SKM-1 treated with dmso at 0.1 percent for 144 hours (cell line): Measurements from ENCODE around the gene WASF2.
"Not testable (repeated sequence)": the region's sequence is repeated elsewhere in the genome, so short reads cannot be mapped to it uniquely, and the experiment has no call there.

Experiments used
- DNase-seq: peaks from one replicate; lab custom pipeline; 2025; ENCODE audit not compliant: unreplicated experiment; lab: John Stamatoyannopoulos, UW

WASF2 gene

DNA sequence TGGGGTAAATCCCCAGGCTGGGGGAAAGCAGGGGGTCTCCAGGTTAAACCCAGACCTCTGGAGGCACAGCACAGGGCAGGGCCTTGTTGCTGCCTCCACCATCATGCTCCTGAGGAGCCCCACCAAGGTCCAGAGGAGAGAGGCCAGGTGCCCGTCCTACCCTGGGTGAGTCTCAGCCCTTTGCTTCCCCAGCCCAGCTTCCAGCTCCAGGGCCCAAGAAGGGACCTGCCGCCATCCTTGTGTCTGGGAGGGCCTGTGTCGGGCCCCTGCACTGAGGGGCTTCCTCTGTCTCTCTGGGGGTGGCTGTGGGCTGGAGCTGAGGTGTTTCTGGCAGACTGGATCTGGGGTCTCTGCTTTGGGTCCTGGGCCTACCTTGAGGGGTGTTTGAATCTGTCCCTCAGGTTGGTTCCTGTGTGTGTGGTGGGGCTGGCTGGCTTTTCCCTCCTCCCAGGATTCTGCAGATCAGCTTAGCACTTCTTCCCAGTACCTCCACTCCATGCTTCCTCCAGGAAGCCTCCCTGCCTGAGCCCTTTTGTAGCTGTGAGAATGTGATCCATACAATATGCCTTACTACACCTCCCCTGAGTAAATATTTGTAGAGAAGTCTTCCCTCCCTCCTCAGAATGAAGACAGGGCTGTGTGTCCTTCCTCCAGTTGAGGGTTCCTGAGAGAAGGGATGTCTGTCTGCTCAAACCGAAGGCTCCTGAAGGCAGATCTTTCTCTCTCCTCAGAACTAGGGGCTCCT, 91.4 kb downstream of the WASF2 start:
- DNase-seq: no peak

DNA sequence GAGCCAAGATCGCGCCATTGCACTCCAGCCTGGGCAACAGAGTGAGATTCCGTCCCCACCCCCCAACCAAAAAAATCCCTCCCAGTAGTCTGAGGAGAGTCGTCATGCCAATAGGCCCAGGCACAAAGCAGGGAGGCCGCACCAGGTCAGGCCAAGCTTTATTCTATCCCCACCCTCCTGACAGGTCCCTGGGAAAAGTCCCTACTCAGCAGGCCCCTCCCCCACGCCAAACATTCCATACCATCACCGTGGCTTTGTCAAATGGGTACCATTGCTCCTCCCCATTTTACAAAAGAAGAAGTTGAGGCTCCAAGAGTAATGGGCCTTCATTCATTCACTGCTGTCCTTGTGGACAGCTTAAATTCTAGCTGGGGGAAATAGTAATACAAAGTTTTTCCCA, 92.2 kb downstream of the WASF2 start:
- DNase-seq: no peak

DNA sequence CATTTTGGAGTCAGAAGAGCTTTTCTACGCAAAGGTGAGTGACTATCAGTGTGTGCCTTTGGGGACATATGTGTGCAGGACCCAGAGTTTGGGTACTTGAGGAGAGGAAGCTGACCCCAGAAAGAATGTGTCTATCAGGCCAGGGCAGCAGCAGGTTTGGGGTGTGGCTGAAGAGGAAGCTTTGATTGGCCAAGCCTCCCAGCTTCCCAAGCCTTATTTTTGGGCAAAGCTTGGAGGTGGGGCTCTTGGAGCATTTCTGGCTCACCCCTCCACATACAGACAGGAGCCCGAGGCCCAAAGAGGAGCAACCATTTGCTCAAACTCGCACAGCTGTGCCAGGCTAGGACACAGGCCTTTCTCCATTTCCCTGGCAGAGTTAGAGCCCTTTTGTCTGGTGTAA, 92.9 kb downstream of the WASF2 start:
- DNase-seq: no peak

DNA sequence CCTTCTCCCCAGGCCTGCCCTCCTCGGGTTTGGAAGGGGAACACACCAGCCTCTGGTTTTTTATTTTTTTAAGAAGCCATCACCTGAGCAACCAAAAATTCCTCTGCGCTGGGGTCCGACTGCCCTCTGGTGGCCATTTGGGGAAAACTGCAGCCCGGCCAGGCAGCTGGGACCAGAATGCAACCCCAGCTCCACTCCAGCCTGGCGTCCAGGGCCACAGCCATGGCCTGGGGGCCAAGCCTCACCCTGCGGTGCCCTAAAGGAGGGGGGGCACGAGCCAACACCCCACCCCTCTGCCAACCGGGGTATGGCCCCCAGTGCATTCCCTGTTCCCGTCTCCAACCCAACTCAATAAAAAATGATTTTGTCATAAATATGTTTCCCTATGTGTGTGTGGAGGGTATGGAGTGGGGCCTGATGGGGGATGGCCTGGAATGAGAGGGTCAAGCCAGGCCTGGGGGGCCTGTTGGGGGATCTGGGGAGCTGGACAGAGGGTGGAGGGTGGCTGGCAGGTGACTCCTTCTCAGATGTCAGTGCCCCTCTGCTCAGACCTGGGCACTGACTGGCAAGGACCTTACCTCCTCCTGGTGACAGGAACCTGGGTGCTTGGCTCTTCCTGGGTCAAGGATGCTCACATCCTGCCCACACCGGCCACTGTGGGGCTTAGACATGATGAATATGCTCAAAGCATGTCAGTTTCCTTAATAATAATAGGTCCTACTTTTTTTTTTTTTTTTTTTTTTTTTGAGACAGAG, 94.3 kb downstream of the WASF2 start:
- peak; percentile 79 for DNase-seq

DNA sequence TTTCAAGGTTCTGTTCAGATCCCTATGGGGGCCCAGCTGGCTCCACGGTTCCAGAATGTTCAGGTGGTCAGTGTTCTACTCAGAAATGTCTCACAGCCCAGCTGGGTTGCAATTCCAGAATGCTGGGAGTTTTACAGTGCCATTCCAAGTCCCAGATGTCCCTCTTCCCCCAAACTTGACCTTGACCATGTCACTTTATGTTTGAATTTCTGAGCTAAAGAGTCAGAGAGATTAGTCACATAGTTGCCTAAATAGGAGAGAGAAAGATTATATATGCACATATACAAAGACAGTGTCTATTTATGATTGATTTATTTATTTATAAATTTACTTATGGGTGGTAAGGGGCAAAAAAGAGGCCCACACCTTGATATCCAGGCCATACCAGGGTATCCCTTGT, 95.0 kb downstream of the WASF2 start:
- DNase-seq: no peak

DNA sequence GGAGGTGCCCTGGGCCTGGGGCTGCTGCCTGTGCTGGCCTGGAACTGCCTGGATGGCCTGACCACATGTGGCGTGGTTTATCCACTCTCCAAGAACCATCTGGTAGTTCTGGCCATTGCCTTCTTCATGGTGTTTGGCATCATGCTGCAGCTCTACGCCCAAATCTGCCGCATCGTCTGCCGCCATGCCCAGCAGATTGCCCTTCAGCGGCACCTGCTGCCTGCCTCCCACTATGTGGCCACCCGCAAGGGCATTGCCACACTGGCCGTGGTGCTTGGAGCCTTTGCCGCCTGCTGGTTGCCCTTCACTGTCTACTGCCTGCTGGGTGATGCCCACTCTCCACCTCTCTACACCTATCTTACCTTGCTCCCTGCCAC, 95.7 kb downstream of the WASF2 start:
- no peak for DNase-seq

DNA sequence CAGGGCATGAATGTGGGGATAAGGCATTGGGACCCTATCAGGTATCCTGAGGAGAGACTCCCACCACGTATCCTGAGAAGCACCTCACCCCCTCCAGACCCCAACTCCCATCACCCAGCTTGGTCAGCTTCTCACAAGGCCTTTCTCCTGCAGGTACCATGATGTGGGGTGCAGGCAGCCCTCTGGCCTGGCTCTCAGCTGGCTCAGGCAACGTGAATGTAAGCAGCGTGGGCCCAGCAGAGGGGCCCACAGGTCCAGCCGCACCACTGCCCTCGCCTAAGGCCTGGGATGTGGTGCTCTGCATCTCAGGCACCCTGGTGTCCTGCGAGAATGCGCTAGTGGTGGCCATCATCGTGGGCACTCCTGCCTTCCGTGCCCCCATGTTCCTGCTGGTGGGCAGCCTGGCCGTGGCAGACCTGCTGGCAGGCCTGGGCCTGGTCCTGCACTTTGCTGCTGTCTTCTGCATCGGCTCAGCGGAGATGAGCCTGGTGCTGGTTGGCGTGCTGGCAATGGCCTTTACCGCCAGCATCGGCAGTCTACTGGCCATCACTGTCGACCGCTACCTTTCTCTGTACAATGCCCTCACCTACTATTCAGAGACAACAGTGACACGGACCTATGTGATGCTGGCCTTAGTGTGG, 96.2 kb downstream of the WASF2 start:
- DNase-seq: no peak

DNA sequence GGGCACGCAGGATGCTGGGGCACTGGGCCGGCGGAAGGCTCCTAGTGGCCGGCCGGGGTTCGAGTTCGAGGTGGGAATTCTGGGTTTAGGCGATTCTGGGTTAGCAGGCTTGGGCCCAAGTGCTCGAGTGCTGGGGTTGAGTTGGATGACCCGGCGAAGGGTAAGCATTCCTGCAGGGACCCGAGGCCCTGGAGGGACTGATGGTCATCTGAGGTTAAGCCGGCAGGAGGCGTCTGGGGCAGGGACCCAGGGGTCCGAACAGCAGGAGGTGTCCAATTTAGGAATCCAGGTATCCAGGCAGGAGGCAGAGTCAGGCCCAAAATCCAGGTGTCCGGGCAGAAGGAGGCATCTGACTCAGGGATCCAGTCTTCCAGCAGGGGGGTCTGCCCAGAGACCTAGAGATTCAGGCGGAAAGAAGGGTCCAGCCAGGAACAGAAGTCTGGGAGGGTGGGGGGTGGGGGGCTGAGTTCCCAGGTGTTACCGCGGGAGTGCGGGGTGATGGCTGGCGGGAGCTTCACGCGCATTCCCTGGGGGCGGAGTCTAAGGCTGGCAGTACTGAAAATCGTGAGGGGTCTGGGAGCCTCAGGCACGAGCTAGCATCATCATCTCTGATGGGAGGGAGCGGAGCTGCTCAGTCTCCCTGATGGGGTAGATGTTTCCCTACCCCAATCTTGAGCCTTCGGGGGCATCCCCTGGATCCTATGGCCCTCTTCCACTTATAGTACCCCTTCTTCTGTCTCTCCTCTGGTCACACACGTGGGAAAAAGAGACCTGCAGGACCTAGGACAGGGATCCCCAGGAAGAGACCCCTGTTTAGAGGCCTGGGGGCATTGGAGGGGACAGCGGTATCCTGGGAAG, 97.0 kb downstream of the WASF2 start:
- DNase-seq: no peak

DNA sequence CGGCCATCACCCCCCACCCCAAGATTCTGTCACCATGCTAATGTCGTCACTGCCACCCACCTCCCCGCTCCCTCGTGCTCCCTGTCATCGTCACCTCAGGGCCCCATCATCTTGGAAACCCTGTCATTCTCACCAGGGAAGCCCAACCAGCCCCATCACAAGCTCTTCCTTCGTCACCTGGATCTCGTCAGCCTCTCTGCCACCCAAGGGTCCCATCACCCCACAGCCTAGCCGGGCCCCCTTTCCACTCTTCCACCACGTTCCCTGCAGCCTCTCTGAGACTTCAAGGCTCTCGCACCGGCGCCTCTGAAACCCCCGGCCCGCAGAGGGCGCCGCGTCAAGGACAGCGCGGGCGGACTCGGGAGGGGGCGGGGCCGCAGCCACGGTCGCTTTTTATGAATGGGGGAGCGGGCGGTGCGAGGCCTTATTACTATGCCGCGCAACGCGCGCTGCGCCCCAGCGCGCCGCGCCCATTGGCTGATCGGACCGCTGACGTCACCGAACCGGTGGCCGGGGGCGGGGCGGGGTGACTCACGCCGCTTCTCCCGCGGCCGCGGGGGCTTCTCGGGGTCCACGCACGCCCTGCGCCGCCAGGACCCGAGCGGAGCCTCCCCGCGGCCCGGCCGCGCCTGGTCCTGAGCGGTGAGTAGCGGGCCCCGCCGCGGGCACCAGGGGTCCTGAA, 97.7 kb downstream of the WASF2 start, which contains the start of gene GPR3:
GPR3 (plus strand) TSS at position 527 of the 682 bp plus-strand sequence. CDS start 1,177 bp downstream, outside the sequence.
- DNase-seq: peak; percentile 87

DNA sequence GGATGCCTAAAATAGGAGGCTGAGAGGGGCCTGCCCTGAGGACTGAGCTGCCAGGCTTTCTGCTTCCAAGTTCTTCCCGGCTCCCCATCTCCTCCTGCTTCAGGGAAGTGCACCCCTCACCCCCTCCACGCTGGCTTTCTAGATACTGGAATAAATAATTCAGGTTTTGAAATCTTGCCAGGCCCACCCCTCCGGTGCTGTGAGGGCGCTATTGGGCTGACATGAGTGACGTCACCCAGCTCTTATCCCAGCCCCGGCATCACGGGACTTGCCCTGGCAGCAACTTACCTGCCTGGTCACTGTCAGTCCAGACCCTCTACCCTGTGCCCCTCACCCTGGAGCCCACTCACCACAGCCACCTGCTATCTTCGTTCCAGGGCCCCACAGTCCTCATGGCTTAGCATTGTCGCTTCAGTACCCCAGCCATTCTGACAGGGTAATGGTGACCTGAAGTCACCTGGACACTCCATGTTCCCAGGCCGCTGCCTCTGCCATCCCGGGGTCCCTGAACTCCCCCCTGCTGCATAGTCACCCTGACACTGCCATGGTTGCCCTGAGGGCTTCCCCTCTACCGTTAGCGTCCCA, 98.4 kb downstream of the WASF2 start:
- no peak for DNase-seq

DNA sequence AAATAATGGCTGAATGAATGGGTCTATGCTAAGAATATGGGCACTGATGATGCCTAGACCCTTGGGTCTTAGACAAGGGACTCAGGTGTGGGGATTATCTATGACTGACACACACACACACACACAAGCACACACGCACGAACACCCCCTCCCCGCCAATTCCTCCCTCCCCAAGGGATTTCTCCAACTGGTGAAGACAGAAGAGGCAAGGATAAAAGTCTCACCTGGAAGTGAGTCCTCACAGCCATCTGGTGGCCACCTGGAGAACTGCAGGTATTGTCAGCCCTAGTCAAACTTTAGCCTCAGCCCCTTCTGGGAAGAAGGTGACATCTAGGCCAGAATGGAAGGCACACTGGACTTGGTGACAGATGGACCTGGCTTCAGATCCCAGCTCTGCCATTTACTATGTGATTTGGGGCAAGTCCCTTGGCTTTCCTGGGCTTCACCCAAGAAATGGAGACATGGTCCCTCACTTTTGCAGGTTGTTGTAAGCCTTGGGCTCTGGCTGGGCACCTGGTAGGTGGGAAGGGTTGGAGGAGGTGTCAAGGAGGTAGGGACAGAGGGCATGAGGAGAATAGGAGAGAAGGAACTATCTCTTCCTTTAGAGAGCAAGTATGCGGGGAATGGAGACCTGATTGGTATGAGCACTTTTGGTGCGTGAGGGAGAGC, 101.5 kb downstream of the WASF2 start:
- DNase-seq: peak; percentile 39

DNA sequence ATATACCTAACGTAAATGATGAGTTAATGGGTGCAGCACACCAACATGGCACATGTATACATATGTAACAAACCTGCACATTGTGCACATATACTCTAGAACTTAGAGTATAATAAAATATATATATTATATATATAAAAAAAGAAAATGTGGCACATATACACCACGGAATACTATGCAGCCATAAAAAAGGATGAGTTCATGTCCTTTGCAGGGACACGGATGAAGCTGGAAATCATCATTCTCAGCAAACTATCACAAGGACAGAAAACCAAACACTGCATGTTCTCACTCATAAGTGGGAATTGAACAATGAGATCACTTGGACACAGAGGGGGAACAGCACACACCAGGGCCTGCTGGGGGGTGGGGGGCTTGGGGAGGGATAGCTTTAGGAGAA, 105.2 kb downstream of the WASF2 start:
- DNase-seq: not testable (repeated sequence)

DNA sequence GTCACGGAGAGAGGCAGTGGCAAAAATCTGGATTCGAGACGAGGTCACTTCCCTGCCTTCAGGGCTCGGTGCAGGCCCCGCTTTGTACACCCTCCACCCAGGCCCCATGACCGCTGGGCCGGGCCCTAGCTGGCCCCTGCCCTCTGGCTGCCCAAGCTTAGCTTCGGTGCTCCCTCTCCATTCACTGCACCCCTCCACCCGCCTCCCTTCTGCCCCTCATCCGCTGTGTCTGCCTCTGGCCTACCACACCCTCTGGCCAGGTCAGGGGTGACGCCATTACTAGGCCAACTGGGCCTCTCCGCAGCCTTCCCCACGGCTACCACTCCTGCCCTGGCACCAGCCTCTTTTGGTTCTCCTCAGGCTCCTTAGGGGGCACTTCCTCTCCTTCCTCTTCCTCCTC, 106.3 kb downstream of the WASF2 start:
- DNase-seq: no peak

DNA sequence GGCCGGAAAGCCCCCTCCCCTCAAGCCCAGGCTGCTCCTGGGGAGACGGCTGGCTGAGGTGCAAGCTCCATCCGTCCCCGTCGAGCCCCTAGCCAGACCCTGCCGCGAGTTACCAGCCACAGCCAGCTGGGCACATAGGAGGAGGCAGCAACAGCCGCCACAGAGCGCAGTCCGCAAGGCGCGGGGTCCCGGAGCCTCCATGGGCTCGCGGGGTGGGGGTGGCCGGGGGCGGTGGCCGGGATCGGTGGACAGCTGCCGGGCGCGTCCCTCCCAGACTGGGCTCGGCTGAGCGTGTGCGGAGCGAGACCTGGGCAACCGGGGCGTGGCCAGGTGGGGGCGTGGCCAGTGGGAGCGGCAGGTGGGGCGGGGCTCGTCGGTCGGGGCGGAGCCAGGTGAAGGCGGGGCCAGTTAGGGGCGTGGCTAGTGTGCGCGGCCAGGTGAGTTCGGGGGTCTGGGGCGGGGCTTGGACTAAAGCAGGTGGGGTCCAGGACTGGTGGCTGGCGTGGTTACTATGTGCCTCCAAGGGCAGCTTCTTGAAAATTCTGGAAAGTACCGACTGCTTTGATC, 106.8 kb downstream of the WASF2 start, which contains the start of gene CD164L2:
CD164L2 (minus strand) TSS at position 295 of the 567 bp plus-strand sequence; CDS start at position 201, 94 bp downstream.
- no peak for DNase-seq

DNA sequence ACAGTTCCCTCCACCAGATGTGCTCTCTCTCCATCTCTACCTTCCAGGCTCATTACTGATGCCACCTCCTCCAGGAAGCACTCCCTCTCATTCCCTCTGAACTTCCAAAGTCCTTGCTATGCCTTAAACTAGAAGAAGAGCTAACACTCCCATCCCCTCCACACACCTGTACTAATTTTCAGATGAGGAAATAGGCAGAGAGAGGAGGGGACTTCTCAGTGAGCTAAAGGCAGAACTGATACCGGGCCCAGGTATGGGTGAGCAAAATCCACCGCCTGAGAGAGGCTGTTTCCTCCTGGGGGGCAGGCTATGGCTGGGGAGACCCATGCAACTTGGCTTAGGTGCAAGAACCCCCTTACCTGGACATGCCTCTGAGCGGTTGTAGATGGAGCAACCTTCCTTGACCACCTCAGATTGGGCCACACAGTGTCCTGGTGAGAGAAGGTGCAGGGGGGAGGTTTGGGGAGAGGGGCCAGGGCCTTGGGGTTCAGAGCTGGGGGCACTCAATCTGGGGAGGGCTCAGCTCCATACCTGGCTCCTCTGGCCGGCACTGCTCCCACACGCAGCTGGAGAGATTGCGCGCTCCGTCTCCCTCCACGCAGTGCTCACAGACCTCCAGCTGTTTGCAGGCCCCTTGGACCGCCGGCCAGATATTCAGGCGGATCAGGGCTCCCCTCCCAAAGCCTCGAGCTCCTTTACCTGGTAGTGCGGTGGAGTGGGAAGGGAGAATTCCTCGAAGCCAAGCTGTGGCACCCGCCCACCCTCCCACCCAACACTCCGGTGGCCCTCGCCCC, 107.8 kb downstream of the WASF2 start:
- DNase-seq: no peak

DNA sequence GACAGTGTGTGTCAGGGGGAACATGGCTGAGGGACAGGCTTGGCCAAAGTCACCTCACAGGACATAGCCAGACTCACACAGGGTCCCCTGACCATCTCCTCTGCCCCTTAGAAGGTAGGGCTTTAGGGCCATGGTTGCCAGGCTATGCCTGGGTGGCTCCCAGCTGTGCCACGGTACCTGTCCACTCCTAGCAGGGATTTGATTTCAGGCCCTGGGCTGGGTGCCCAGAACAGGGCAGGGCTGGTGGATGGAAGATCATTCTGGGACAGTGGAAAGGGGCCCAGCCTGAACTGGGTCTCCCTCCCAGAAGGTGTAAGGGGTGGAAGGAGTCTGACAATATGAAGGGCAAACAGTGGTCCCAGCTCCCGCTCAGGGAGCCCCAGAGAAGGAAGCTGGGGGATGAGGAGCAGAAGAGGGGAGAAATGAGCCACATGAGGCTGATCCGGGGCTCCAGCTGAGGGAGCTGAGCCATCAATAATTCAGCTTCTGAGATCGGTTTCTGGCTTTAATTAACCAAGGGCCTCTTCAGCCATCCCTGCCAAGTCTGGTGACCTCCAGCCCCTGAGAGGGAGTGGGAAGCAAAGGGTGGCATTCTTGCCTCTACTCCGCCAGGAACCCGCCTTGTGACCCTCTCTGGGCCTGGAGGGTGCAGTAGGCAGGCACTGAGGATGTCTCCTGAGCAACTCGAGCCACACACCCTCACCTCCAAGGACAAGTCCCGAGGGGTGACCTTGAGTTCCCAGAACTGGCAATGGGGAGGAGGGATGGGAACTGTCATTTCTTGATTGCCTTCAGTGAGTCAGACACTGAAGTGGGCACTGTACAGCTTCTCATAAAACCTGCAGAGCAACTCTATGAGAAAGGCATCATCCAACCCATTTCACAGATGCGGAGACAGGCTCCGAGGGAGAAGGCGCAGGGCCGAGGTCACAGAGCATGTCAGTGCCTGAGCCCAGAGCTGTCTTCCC, 108.9 kb downstream of the WASF2 start:
- no peak for DNase-seq

DNA sequence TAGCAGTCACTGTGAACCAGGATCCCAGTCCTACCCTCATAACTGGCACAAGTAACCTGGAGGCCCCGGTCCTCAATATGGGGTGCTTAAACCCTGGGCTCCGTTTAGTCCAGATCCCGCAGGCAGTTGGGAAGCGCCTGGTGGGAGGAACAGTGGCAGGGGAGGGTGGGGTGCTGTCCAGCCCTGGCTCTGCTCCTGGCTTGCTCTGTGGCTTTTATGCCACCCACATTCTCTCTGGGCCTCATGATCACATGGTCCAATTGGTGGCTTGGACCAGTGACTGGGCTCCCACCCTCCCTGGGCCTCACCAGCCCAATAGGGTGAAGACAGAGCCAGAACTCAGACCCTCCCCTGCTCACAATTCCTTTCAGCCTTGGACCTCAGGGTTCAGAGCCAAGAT, 109.7 kb downstream of the WASF2 start:
- no peak for DNase-seq
